Cerebellar cortex (tissue), 1 donor: ENCODE measurements around the gene MYCBP2.

Experiments used
- DNase-seq: peaks from one replicate; pipeline ENCODE4 v3.0.0-alpha.2; 2015; ENCODE audit warnings: low spot score

The MYCBP2 gene

DNA sequence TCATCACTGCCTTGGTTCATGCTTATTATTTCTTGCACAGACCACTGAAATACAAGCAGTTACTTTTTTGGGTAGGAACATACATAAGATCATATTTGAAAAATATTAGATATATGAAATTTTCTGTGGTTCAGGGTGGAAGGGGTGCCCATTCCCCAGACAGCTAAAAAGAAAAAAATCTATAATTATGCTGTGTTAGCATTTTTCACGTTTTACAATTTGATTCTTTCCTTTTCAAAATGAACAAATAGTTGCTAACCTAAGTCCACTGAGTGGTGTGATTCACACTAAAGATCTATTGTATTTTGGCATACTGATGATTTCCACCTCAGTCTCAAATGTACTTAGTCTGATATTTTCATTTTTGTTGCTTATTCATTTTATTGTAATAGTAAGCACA is 233.2 kb downstream of the MYCBP2 start:
- no peak for DNase-seq

GRCh38 chr13:77084755-77085154 is 242.1 kb downstream of the MYCBP2 start:
- no peak for DNase-seq

GRCh38 chr13:77079902-77080413 is 246.9 kb downstream of the MYCBP2 start:
- DNase-seq = no peak

- no peak for DNase-seq
Observed at GRCh38 chr13:77067519-77067918, 259.4 kb downstream of the MYCBP2 start.

GRCh38 chr13:77065461-77066147 is 261.3 kb downstream of the MYCBP2 start:
- no peak for DNase-seq

DNA sequence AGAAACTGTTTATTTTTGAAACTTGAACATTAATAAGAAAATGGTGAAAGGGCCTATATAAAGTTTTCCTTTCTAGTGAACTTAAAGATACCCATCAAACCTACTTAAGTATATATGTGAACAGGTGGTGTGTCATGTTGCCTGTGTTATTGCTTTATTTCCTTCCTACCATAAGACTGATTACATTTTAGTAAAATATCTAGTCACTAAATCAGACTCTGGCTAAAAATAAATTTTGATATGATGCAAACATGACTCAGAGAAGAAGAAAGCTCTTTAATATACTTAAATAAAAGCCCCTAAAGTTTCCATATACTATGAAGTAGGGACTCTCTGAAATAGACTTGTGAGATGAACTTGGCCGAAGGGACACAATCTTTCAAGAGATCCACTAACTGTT is 264.8 kb downstream of the MYCBP2 start:
- DNase-seq = no peak

DNA sequence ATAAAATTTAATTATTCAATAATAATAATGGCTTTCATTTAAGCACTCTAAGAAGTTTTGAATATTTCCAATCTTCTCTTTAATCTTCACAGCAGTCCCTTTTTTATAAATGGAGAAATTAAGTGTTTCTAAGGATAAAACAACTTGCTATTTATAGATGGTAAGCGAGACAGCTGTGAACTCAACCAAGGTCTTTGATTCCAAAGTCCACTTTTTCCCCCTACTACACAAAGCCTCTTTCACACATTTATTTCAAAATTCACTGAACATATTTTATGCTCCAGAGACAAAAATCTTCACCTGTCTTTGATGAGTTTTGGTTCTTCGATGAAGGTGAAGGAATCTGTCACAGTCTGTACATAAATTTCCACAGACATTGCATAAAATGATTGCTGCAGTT is 265.5 kb downstream of the MYCBP2 start:
- no peak for DNase-seq

- no peak for DNase-seq
Observed at GRCh38 chr13:77056886-77057285, 270.0 kb downstream of the MYCBP2 start.

DNA sequence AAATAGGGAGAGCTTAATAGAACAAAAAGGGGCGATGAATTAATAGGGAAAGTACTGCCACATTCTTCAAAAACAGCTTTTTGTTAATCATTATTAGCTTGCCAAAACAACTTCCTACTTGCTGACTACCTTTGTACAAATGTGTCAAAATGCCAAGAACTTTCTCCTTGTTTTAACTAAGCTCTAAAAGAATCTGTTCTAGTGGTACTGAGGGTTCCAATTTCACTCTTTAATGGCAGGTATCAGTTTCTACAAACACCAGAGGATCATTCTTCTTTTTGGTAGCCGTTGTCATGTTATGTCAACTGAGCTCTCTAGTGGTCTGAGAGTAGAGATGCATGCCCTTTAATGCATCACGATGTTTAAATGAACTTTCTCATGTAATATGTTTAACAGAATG is 270.5 kb downstream of the MYCBP2 start:
- DNase-seq = no peak

- DNase-seq = no peak
Observed at GRCh38 chr13:77055158-77055557, 271.7 kb downstream of the MYCBP2 start.

DNA sequence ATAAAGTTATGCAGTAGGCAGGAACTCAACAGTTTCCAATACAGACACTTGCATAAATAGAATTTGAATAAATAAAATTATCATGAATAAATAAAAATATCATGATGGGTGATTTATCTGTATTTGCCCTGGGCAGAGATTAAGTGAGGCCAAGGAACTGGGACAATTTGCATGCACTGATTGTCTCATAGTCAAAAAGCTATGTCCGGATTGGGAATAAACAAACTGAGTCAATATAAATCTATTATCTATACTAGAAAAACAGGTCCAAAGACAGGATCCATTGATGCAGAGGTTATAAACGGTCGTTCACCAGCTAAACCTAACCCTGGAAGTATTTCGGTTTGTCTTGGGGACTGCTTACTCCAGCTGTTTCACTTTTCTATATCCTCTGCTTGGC is 273.7 kb downstream of the MYCBP2 start:
- DNase-seq = no peak

DNA sequence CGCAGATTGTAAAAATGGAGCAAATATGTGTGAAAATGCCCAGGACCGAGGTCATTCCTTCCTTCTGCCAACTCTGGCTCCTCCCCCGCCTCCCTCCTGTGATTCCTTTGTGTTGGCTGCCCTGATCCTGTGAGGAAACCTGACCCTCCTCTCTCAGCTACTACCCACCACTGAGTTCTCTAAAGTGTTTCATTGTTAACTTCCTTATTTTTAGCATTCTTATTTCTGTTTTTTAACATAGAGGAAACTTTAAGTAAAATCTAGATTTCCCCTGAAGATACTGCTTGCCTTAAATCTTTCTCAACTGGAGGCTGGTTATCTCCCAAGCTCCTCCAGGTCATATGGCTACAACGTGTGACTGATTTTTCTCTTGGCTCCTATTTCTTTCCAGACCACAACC is 278.2 kb downstream of the MYCBP2 start:
- DNase-seq = no peak

GRCh38 chr13:77047649-77048343 is 279.1 kb downstream of the MYCBP2 start:
- DNase-seq = no peak

GRCh38 chr13:77042566-77043177 is 284.2 kb downstream of the MYCBP2 start:
- no peak for DNase-seq

GRCh38 chr13:77040835-77041234 is 286.1 kb downstream of the MYCBP2 start:
- no peak for DNase-seq

GRCh38 chr13:77040076-77040475 is 286.8 kb downstream of the MYCBP2 start:
- no peak for DNase-seq

DNA sequence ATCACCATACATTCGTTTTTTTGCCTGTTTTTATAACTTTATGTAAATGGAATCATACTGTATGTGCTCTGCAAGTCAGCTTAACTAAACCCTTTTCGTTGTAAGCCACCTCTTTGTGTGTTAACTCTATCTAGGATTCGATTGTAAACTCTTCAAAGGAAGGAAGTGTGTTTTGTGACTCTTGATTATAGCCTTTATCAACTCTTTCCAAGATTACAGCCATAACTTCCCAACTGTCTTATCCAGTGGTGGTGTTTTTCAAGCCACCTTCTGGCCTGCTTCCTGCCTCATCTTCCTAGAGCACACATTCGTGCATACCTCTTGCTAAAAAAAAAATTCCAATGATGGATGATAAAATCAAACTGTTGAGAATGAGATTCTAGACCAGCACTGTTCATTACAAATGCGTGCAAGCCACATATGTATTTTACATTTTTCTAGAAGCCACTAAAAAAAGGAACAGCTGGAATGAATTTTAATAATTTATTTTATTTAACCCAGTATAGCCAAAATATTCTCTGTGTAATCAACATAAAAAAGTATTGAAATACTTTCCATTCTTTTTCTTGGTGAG is 287.9 kb downstream of the MYCBP2 start:
- DNase-seq = no peak

GRCh38 chr13:77036279-77036678 is 290.6 kb downstream of the MYCBP2 start:
- no peak for DNase-seq

GRCh38 chr13:77034881-77035280 is 292.0 kb downstream of the MYCBP2 start:
- no peak for DNase-seq

GRCh38 chr13:77033717-77034302 is 293.1 kb downstream of the MYCBP2 start:
- no peak for DNase-seq

DNA sequence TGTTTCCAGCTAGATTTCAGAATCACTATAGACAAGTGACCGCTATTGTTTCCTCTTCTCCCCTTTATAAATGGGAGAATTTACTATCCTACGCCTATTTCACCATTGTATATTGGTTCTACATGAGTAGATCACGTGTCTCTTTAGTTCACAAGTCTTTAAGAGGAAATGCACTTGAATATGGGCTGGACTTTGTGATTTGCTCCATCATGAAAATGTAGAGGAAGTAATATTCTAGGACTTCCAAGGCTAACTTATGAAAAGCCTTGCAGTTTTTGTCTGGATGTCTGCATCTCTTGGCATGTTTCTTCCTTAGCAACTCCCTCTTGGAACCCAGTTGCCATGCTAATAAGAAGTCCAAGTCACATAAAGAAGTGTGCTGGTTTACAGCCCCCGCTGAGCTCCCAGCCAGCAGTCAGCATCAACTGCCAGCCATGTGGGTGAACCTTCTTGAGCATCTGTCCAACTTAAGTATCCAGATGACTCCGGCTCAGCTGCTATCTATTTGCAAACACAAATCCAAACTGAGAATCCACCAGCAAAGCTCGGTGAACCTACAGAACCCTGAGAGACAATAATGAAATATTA is 295.1 kb downstream of the MYCBP2 start:
- DNase-seq = no peak

DNA sequence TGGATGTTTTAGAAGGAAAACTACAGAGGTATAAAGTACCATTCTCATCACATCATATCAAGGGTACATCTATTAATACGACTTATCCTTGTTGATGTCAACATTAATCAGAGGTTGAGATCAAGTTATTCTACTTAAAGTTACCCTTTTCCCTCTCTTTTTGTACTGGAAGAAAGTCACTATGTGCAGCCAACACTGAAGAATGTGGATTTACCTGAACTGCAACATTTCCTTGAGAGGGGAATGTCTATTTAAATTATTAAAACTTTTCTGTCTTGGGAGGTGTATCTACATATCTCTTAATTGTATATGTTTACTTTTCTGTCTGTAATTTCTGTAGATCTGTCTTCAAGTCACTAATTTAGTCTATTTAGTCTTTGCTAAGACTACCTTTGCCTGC is 297.5 kb downstream of the MYCBP2 start:
- DNase-seq = no peak
